Measurements from ENCODE around the gene SLC6A8. TPM values are rescaled to one million over a fixed set of nuclear protein-coding genes. Genes with fewer than 3 reads are reported as not detected.
"Not testable (repeated sequence)": the region's sequence is repeated elsewhere in the genome, so short reads cannot be mapped to it uniquely, and the experiment has no call there.

Gene SLC6A8
- total RNA-seq, 2 donors from 2014 or later: 71.3 to 76.6 TPM

GRCh38 chrX:153694687-153695270 lies 7.1 kb downstream of the SLC6A8 start:
- H3K27ac ChIP-seq: peak overlapping the region in 1 of 2 donors; percentile 46
- no peaks in the 10 kb centered on the region for H3K4me1 ChIP-seq

GRCh38 chrX:153696100-153696499 lies 8.4 kb downstream of the SLC6A8 start:
- no peak for DNase-seq (ENCODE audit: low spot score)
- H3K36me3 ChIP-seq: peaks cover 11% of the 10 kb centered on the region
- no peak overlapping the region for H3K27ac ChIP-seq

More at GRCh38 chrX:153694687-153695270, 7.1 kb downstream of the SLC6A8 start:
- H3K27me3 ChIP-seq: no peaks in the 10 kb centered on the region
- H3K4me3 ChIP-seq: no peak overlapping the region
- TF ChIP-seq CTCF (IDR thresholded peaks at IDR 0.05): no peak
- DNase-seq (ENCODE audit: low spot score): no peak
- no peaks in the 10 kb centered on the region for H3K9me3 ChIP-seq
- H3K36me3 ChIP-seq: peaks cover 11% of the 10 kb centered on the region

GRCh38 chrX:153696538-153696937 lies 8.8 kb downstream of the SLC6A8 start:
- not testable (repeated sequence) for H3K4me1 ChIP-seq; H3K27me3 ChIP-seq; H3K27ac ChIP-seq; H3K9me3 ChIP-seq; DNase-seq (ENCODE audit: low spot score); H3K4me3 ChIP-seq
- H3K36me3 ChIP-seq: peaks cover 14% of the 10 kb centered on the region

More at GRCh38 chrX:153696100-153696499, 8.4 kb downstream of the SLC6A8 start:
- Histone ChIP-seq H3K4me3 (no peak overlapping the region), H3K4me1 (no peaks in the 10 kb centered on the region), H3K27me3 (no peaks in the 10 kb centered on the region), H3K9me3 (no peaks in the 10 kb centered on the region)
- TF ChIP-seq CTCF (IDR thresholded peaks at IDR 0.05): no peak

GRCh38 chrX:153696986-153697722 lies 9.4 kb downstream of the SLC6A8 start:
- Histone ChIP-seq H3K27ac (peak overlapping the region; percentile 16 to 31), H3K36me3 (peaks cover 20% of the 10 kb centered on the region)

GRCh38 chrX:153697924-153698865 lies 10.5 kb downstream of the SLC6A8 start:
- no peak for DNase-seq (ENCODE audit: low spot score)
- Histone ChIP-seq H3K9me3 (no peaks in the 10 kb centered on the region), H3K4me1 (peaks cover 0 to 6% of the 10 kb centered on the region in 2 donors), H3K27ac (peak overlapping the region; percentile 71 to 75), H3K4me3 (no peak overlapping the region), H3K36me3 (peaks cover 22% of the 10 kb centered on the region), H3K27me3 (no peaks in the 10 kb centered on the region)
- TF ChIP-seq CTCF (IDR thresholded peaks at IDR 0.05): no peak

More at GRCh38 chrX:153696986-153697722, 9.4 kb downstream of the SLC6A8 start:
- not testable (repeated sequence) for H3K9me3 ChIP-seq; H3K27me3 ChIP-seq; DNase-seq (ENCODE audit: low spot score); H3K4me1 ChIP-seq; H3K4me3 ChIP-seq

GRCh38 chrX:153699210-153699783 lies 11.6 kb downstream of the SLC6A8 start:
- H3K4me1 ChIP-seq: peaks cover 0 to 12% of the 10 kb centered on the region in 2 donors
- DNase-seq (ENCODE audit: low spot score): not testable (repeated sequence)

GRCh38 chrX:153699784-153700371 lies 12.2 kb downstream of the SLC6A8 start:
- Histone ChIP-seq H3K27ac (peak overlapping the region; percentile 71 to 75), H3K4me1 (peaks cover 0 to 12% of the 10 kb centered on the region in 2 donors), H3K36me3 (peaks cover 12% of the 10 kb centered on the region)
- not testable (repeated sequence) for H3K27me3 ChIP-seq; H3K4me3 ChIP-seq; H3K9me3 ChIP-seq; DNase-seq (ENCODE audit: low spot score)

More at GRCh38 chrX:153699210-153699783, 11.6 kb downstream of the SLC6A8 start:
- H3K36me3 ChIP-seq: peaks cover 16% of the 10 kb centered on the region
- not testable (repeated sequence) for H3K9me3 ChIP-seq, H3K27me3 ChIP-seq, H3K4me3 ChIP-seq
- H3K27ac ChIP-seq: peak overlapping the region; percentile 71 to 75

All from right atrium auricular region (tissue), 2 donors.